ENCODE data around the gene ACER2.

- no peak for TF ChIP-seq CTCF (optimal IDR thresholded peaks at IDR 0.05 in 1 of 3, IDR thresholded peaks at IDR 0.05 in 1 of 3, conservative IDR thresholded peaks at IDR 0.05 in 1 of 3; ENCODE audit: extremely low read depth in 1 of 3, insufficient read depth in 2 of 3, low read length in 3 of 3)
- TF ChIP-seq EZH2 (IDR thresholded peaks at IDR 0.05; ENCODE audit: low read length), result no peak
Observed at GRCh38 chr9:19424176-19424779, 15.5 kb downstream of the ACER2 start.

Data from keratinocyte (primary cell).